NB4 (cell line): ENCODE results near the gene OPHN1.

Experiments
- DNase-seq: peaks from one replicate; pipeline ENCODE4 v3.0.0; 2010; ENCODE audit warnings: low read depth
- H3K4me3 ChIP-seq: one replicate; pipeline ENCODE4 v1.5.1; 2011; ENCODE audit warnings: mild to moderate bottlenecking, low read depth, low read length, moderate library complexity
- MYC ChIP-seq: IDR thresholded peaks from 2 replicates; pipeline ENCODE4 v1.6.1; 2011; ENCODE audit warnings: low read depth, low read length
- POLR2A ChIP-seq: IDR thresholded peaks from 2 replicates; pipeline ENCODE4 v1.6.1; 2011; ENCODE audit warnings: mild to moderate bottlenecking; ENCODE audit not compliant: insufficient read length; ENCODE audit errors: extremely low read depth
- TF ChIP-seq, protein P1 (sequence below): IDR thresholded peaks from 2 replicates; pipeline ENCODE4 v1.6.1; 2011; ENCODE audit warnings: low read depth, low read length
- TF ChIP-seq, protein P2 (sequence below): IDR thresholded peaks from one replicate; pipeline ENCODE4 v1.5.1; 2012; ENCODE audit warnings: low read depth, low read length

The OPHN1 gene

GRCh38 chrX:68133181-68133580, 300.1 kb downstream of the OPHN1 start:
- H3K4me3 ChIP-seq, result no peak overlapping the region
- TF ChIP-seq, protein P1, sequence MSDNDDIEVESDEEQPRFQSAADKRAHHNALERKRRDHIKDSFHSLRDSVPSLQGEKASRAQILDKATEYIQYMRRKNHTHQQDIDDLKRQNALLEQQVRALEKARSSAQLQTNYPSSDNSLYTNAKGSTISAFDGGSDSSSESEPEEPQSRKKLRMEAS, result no peak
- TF ChIP-seq POLR2A, result no peak
- TF ChIP-seq, protein P2, sequence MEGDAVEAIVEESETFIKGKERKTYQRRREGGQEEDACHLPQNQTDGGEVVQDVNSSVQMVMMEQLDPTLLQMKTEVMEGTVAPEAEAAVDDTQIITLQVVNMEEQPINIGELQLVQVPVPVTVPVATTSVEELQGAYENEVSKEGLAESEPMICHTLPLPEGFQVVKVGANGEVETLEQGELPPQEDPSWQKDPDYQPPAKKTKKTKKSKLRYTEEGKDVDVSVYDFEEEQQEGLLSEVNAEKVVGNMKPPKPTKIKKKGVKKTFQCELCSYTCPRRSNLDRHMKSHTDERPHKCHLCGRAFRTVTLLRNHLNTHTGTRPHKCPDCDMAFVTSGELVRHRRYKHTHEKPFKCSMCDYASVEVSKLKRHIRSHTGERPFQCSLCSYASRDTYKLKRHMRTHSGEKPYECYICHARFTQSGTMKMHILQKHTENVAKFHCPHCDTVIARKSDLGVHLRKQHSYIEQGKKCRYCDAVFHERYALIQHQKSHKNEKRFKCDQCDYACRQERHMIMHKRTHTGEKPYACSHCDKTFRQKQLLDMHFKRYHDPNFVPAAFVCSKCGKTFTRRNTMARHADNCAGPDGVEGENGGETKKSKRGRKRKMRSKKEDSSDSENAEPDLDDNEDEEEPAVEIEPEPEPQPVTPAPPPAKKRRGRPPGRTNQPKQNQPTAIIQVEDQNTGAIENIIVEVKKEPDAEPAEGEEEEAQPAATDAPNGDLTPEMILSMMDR, result no peak
- no peak for TF ChIP-seq MYC
- no peak for DNase-seq

DNA sequence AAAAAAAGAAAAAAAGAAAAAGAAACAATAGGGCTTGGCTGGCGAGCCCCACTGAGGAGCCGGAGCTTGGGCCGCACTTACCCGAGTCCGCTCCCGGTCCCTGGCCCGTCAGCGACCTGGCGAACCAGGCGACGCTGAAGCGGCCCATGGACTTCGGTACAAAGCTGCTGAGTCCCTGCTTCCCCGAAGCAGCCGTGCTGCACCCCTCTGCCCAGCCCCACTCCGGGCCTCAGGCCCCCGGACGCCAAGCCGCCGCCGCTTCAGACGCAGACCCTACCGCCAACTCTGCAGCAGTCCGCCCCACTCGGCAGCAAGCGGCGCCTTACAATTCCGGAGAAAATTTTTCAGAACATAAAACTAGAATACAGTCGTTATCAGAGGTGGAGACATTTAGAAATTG, 300.5 kb downstream of the OPHN1 start:
- H3K4me3 ChIP-seq, result no peak overlapping the region
- TF ChIP-seq MYC (no peak), POLR2A (no peak)
- TF ChIP-seq, protein P2, result no peak
- TF ChIP-seq, protein P1, result no peak
- no peak for DNase-seq

DNA sequence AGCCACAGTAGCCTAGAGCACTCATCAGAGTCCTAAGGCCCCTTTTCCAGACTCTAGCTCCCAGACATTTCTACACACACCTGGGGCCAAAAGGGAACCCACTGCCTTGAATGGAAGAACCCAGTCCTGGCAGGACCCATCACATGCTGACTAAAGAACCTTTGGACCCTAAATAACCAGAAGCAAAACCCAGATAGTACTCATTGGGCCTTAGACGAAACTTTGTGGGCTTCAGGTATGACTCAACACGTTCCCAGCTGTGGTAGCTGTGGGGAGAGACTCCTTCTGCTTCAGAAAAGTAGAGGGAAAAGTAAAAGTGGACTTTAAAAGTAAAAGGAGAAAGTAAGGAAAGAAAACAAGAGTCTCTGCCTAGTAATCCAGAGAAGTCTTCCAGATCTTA, 311.5 kb downstream of the OPHN1 start:
- TF ChIP-seq, protein P2, result no peak
- TF ChIP-seq POLR2A (no peak), MYC (no peak)
- TF ChIP-seq, protein P1, result no peak
- DNase-seq, result no peak
- no peak overlapping the region for H3K4me3 ChIP-seq

DNA sequence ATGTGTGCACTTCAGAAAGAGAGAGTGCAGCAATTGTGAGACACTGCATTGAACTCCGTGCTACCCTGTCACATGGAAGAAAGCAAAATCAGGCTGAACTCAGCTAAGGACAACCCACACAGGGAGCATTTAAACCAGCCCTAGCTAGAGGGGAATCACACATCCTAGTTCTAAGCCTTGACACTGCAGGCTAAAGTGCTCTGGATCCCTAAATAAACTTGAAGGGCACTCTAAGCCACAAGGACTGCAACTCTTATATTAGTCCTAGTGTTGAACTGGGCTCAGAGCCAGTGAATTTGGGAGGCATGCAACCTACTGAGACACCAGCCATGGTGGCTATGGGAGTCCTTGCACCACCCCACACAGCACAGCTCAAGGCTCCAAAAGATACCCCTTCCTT, 311.9 kb downstream of the OPHN1 start:
- DNase-seq, result no peak
- TF ChIP-seq, protein P1, result no peak
- TF ChIP-seq, protein P2, result no peak
- no peak for TF ChIP-seq POLR2A
- no peak for TF ChIP-seq MYC

GRCh38 chrX:68115371-68115770, 317.9 kb downstream of the OPHN1 start:
- no peak for DNase-seq
- H3K4me3 ChIP-seq, result no peak overlapping the region
- TF ChIP-seq, protein P2, result no peak
- TF ChIP-seq, protein P1, result no peak
- TF ChIP-seq POLR2A, result no peak
- no peak for TF ChIP-seq MYC

More for the DNA sequence above, 311.9 kb downstream of the OPHN1 start:
- H3K4me3 ChIP-seq, result no peak overlapping the region
